HepG2 (cell line): ENCODE results near the gene NELFB. TPM values are rescaled to one million over a fixed set of nuclear protein-coding genes. Genes with fewer than 3 reads are reported as not detected.

Experiments
- ATM ChIP-seq: fragments of 450-650 bp; IDR thresholded peaks from 2 replicates; pipeline ENCODE4 v1.7.1; 2017; ENCODE audit warnings: mild to moderate bottlenecking, borderline replicate concordance
- HNF4G ChIP-seq, 2 experiments: sonication (generic) in 1 of 2; formaldehyde crosslinking in 1 of 2; IDR thresholded peaks; 2 replicates each; pipeline versions ENCODE4 v1.4.0 to v1.6.1; 2011 to 2020; ENCODE audit warnings: borderline replicate concordance in 2 of 2, low read depth in 2 of 2, mild to moderate bottlenecking in 2 of 2, low read length in 1 of 2, missing genetic modification reagents in 1 of 2, moderate library complexity in 1 of 2
- IRX3 ChIP-seq: sonication (generic); formaldehyde crosslinking; IDR thresholded peaks from 2 replicates; pipeline ENCODE4 v1.8.1; 2023; ENCODE audit warnings: mild to moderate bottlenecking, low read depth, missing genetic modification reagents, borderline replicate concordance
- KDM5A ChIP-seq: fragments of 200-600 bp; sonication (generic); IDR thresholded peaks from 2 replicates; pipeline ENCODE4 v1.7.0; 2018; ENCODE audit warnings: antibody characterized with exemption, mild to moderate bottlenecking, low read length, borderline replicate concordance
- KDM6A ChIP-seq: IDR thresholded peaks from 2 replicates; pipeline ENCODE4 v1.6.1; 2016; ENCODE audit warnings: low read depth
- SCMH1 ChIP-seq: sonication (generic); formaldehyde crosslinking; IDR thresholded peaks from 2 replicates; pipeline ENCODE4 v1.9.0; 2021; ENCODE audit warnings: missing genetic modification reagents, mild to moderate bottlenecking, borderline replicate concordance
- SMAD3 ChIP-seq: sonication (generic); formaldehyde crosslinking; IDR thresholded peaks from 2 replicates; pipeline ENCODE4 v1.4.0; 2020; ENCODE audit warnings: missing genetic modification reagents
- TMF1 ChIP-seq: sonication (generic); formaldehyde crosslinking; IDR thresholded peaks from 2 replicates; pipeline ENCODE4 v1.8.1; 2022; ENCODE audit warnings: low read depth, missing genetic modification reagents
- ZBTB8A ChIP-seq: sonication (generic); formaldehyde crosslinking; IDR thresholded peaks from 2 replicates; pipeline ENCODE4 v1.4.0; 2020; ENCODE audit warnings: mild to moderate bottlenecking, low read depth, missing genetic modification reagents, borderline replicate concordance
- ZFP37 ChIP-seq: sonication (generic); formaldehyde crosslinking; IDR thresholded peaks from 2 replicates; pipeline ENCODE4 v1.4.0; 2020; ENCODE audit warnings: missing genetic modification reagents, borderline replicate concordance
- ZNF136 ChIP-seq: sonication (generic); formaldehyde crosslinking; IDR thresholded peaks from 2 replicates; pipeline ENCODE4 v1.8.1; 2022; ENCODE audit warnings: low read depth, mild to moderate bottlenecking, moderate library complexity, missing genetic modification reagents
- ZNF296 ChIP-seq: sonication (generic); formaldehyde crosslinking; conservative IDR thresholded peaks from 2 replicates; pipeline ENCODE4 v1.5.0; 2020; ENCODE audit warnings: mild to moderate bottlenecking, missing genetic modification reagents
- ZNF317 ChIP-seq: sonication (generic); formaldehyde crosslinking; IDR thresholded peaks from 2 replicates; pipeline ENCODE4 v1.5.0; 2020; ENCODE audit warnings: mild to moderate bottlenecking, missing genetic modification reagents
- ZNF33A ChIP-seq: sonication (generic); formaldehyde crosslinking; IDR thresholded peaks from 2 replicates; pipeline ENCODE4 v1.5.1; 2020; ENCODE audit warnings: missing genetic modification reagents, mild to moderate bottlenecking, moderate library complexity, borderline replicate concordance
- ZNF75D ChIP-seq: sonication (generic); formaldehyde crosslinking; IDR thresholded peaks from 2 replicates; pipeline ENCODE4 v1.8.1; 2023; ENCODE audit warnings: missing genetic modification reagents, mild to moderate bottlenecking, borderline replicate concordance
- polyA plus RNA-seq, 8 experiments: library from polyadenylated mRNA; depleted of rRNA in 3 of 8; stranded (reverse) in 7 of 8; unstranded in 1 of 8; fragments of >200 nt; fragmentation: Illumina TruSeq in 4 of 8; extraction: Trizol in 4 of 8; gene quantifications; 2 replicates each; pipeline versions ENCODE4 v1.2.1 to v1.2.3, GENCODE V29; 2011 to 2016; ENCODE audit warnings: low read depth in 4 of 8, missing spikeins in 1 of 8, mixed read lengths in 1 of 8; ENCODE audit not compliant: insufficient read depth in 1 of 8
- total RNA-seq, 5 experiments: library from RNA; depleted of rRNA; stranded (reverse); fragments of >200 nt; fragmentation: Illumina TruSeq; extraction: Trizol; gene quantifications; 2 replicates each; pipeline ENCODE4 v1.2.3, GENCODE V29; 2016; ENCODE audit warnings: low read depth in 1 of 5
- TF ChIP-seq, protein P1 (sequence below): sonication (generic); formaldehyde crosslinking; IDR thresholded peaks from 2 replicates; pipeline ENCODE4 v1.4.0; 2020; ENCODE audit warnings: missing genetic modification reagents, borderline replicate concordance
- TF ChIP-seq, protein P2 (sequence below): IDR thresholded peaks from 2 replicates; pipeline ENCODE4 v1.6.1; 2016; ENCODE audit warnings: missing biosample characterization, missing genetic modification reagents, low read depth
- TF ChIP-seq, protein P3 (sequence below): sonication (generic); formaldehyde crosslinking; IDR thresholded peaks from 2 replicates; pipeline ENCODE4 v1.9.0; 2022; ENCODE audit warnings: missing genetic modification reagents, mild to moderate bottlenecking, borderline replicate concordance
- TF ChIP-seq, protein P4 (sequence below): sonication (generic); formaldehyde crosslinking; IDR thresholded peaks from 2 replicates; pipeline ENCODE4 v1.5.0; 2020; ENCODE audit warnings: missing genetic modification reagents

Gene NELFB
- total and polyA plus RNA-seq, 2 of the 13 experiments (the other 11 are each of a cell fraction or from before 2014, with no cell fraction given), result 26.5 to 45.8 TPM

DNA sequence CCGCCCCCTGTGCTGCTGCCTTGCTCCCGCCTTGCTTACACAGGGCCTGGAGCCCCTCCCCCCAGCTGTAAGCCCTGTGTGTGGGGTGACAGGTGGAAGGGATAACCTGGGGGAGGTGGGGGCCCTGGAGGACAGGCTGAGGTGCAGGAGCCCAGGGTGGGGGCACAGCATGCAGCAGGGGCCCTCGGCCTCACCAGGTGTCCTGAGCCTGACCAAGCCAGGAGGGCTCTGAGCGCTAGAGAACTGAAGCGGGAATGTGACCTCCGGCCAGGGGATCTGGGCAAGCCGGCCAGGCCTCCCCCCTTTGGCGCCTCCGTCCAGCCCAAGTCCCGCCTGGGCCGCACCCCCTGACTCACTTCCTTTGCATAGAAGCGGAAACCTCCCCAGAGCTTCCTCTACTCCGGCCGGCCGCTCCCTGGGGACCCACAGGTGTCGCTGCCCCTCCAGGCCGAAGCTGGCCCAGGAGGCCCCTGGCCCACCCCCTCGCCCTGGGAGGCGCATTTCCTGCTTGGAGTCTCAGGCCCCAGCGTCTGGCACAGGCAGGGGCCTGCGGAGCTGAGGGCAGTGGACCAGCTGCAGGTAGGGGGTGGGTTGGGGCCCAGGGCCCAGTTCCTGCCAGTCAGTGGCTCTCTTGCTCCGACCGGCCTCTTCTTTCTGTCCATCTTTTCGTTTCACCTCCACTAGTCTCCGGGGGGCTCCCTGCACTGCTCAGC lies 22.4 kb downstream of the NELFB start, which contains the start of gene TOR4A (continued):
- TF ChIP-seq, protein P1, sequence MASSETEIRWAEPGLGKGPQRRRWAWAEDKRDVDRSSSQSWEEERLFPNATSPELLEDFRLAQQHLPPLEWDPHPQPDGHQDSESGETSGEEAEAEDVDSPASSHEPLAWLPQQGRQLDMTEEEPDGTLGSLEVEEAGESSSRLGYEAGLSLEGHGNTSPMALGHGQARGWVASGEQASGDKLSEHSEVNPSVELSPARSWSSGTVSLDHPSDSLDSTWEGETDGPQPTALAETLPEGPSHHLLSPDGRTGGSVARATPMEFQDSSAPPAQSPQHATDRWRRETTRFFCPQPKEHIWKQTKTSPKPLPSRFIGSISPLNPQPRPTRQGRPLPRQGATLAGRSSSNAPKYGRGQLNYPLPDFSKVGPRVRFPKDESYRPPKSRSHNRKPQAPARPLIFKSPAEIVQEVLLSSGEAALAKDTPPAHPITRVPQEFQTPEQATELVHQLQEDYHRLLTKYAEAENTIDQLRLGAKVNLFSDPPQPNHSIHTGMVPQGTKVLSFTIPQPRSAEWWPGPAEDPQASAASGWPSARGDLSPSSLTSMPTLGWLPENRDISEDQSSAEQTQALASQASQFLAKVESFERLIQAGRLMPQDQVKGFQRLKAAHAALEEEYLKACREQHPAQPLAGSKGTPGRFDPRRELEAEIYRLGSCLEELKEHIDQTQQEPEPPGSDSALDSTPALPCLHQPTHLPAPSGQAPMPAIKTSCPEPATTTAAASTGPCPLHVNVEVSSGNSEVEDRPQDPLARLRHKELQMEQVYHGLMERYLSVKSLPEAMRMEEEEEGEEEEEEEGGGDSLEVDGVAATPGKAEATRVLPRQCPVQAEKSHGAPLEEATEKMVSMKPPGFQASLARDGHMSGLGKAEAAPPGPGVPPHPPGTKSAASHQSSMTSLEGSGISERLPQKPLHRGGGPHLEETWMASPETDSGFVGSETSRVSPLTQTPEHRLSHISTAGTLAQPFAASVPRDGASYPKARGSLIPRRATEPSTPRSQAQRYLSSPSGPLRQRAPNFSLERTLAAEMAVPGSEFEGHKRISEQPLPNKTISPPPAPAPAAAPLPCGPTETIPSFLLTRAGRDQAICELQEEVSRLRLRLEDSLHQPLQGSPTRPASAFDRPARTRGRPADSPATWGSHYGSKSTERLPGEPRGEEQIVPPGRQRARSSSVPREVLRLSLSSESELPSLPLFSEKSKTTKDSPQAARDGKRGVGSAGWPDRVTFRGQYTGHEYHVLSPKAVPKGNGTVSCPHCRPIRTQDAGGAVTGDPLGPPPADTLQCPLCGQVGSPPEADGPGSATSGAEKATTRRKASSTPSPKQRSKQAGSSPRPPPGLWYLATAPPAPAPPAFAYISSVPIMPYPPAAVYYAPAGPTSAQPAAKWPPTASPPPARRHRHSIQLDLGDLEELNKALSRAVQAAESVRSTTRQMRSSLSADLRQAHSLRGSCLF, result 0 out of 2 replicates have a peak, but pooled peaks have one; percentile 33
- TF ChIP-seq, protein P2, sequence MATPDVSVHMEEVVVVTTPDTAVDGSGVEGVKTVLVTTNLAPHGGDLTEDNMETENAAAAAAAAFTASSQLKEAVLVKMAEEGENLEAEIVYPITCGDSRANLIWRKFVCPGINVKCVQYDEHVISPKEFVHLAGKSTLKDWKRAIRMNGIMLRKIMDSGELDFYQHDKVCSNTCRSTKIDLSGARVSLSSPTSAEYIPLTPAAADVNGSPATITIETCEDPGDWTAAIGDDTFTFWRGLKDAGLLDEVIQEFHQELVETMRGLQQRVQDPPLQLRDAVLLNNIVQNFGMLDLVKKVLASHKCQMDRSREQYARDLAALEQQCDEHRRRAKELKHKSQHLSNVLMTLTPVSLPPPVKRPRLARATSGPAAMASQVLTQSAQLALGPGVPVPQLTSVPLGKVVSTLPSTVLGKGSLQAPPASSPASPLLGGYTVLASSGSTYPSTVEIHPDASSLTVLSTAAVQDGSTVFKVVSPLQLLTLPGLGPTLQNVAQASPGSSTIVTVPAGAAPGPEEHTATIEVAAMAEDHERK (CRISPR knock-in tag), result 0 out of 2 replicates have a peak, but pooled peaks have one; percentile 11
- TF ChIP-seq KDM6A (CRISPR knock-in tag) (no peak), ZFP37 (CRISPR knock-in tag) (no peak), ZBTB8A (no peak), KDM5A (no peak), ATM (no peak), SCMH1 (CRISPR knock-in tag) (no peak), HNF4G (IDR thresholded peaks at IDR 0.05; ENCODE audit: borderline replicate concordance, low read depth, low read length) (0 out of 2 replicates have a peak, but pooled peaks have one; percentile 5), HNF4G (CRISPR knock-in tag; IDR thresholded peaks at IDR 0.05; ENCODE audit: borderline replicate concordance, low read depth) (no peak; the same call in 1 of the 2 replicates), ZNF136 (CRISPR knock-in tag) (0 out of 2 replicates have a peak, but pooled peaks have one; percentile 34), ZNF75D (CRISPR knock-in tag) (no peak), ZNF296 (CRISPR knock-in tag) (no peak), ZNF33A (CRISPR knock-in tag) (no peak), ZNF317 (CRISPR knock-in tag) (no peak), TMF1 (CRISPR knock-in tag) (no peak; the same call in 1 of the 2 replicates), IRX3 (CRISPR knock-in tag) (no peak), SMAD3 (CRISPR knock-in tag) (0 out of 2 replicates have a peak, but pooled peaks have one; percentile 24)
- TF ChIP-seq, protein P3, sequence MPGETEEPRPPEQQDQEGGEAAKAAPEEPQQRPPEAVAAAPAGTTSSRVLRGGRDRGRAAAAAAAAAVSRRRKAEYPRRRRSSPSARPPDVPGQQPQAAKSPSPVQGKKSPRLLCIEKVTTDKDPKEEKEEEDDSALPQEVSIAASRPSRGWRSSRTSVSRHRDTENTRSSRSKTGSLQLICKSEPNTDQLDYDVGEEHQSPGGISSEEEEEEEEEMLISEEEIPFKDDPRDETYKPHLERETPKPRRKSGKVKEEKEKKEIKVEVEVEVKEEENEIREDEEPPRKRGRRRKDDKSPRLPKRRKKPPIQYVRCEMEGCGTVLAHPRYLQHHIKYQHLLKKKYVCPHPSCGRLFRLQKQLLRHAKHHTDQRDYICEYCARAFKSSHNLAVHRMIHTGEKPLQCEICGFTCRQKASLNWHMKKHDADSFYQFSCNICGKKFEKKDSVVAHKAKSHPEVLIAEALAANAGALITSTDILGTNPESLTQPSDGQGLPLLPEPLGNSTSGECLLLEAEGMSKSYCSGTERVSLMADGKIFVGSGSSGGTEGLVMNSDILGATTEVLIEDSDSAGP (CRISPR knock-in tag), result peak; percentile 79; the same call in 1 of the 2 replicates
- TF ChIP-seq, protein P4, sequence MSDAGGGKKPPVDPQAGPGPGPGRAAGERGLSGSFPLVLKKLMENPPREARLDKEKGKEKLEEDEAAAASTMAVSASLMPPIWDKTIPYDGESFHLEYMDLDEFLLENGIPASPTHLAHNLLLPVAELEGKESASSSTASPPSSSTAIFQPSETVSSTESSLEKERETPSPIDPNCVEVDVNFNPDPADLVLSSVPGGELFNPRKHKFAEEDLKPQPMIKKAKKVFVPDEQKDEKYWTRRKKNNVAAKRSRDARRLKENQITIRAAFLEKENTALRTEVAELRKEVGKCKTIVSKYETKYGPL (CRISPR knock-in tag), result 0 out of 2 replicates have a peak, but pooled peaks have one; percentile 6
